Glomerular visceral epithelial cell (primary cell): ENCODE results near the gene MAPK8.

Experiments
- DNase-seq: peaks from one replicate; pipeline ENCODE4 v3.0.0-alpha.2; 2016; ENCODE audit errors: extremely low spot score

MAPK8 gene

GRCh38 chr10:48477616-48478015 lies 171.1 kb downstream of the MAPK8 start:
- no peak for DNase-seq

- no peak for DNase-seq
These were observed 172.0 kb downstream of the MAPK8 start for GRCh38 chr10:48478469-48478868.

- DNase-seq = no peak
These were observed 172.7 kb downstream of the MAPK8 start for GRCh38 chr10:48478980-48479811.

- DNase-seq = no peak
These were observed 174.2 kb downstream of the MAPK8 start for GRCh38 chr10:48480397-48481374.

- no peak for DNase-seq
These were observed 174.9 kb downstream of the MAPK8 start for GRCh38 chr10:48481385-48481784.

- no peak for DNase-seq
These were observed 175.7 kb downstream of the MAPK8 start for GRCh38 chr10:48482207-48482606.

GRCh38 chr10:48484911-48485310 lies 178.4 kb downstream of the MAPK8 start:
- no peak for DNase-seq

- no peak for DNase-seq
These were observed 179.2 kb downstream of the MAPK8 start for GRCh38 chr10:48485711-48486110.

GRCh38 chr10:48487244-48487643 lies 180.8 kb downstream of the MAPK8 start:
- no peak for DNase-seq
